GM12874 (cell line): ENCODE measurements around the gene DCST2.

ENCODE experiments used
- CTCF ChIP-seq: IDR thresholded peaks from 2 replicates; pipeline ENCODE4 v1.5.1; 2011; ENCODE audit warnings: low read depth, mild to moderate bottlenecking, control low read depth, low read length, moderate library complexity; ENCODE audit not compliant: insufficient read depth

DCST2 gene

GRCh38 chr1:155033524-155033923, at the start of gene DCST2, which contains the start of gene DCST1:
Gene DCST2 (minus strand): TSS chr1:155033781. CDS start chr1:155033701, 80 bp downstream.
Gene DCST1 (plus strand): TSS chr1:155033824. CDS start chr1:155034037, 213 bp downstream.
- TF ChIP-seq CTCF: no peak

- no peak for TF ChIP-seq CTCF
These were observed 49.5 kb upstream of the DCST2 start for GRCh38 chr1:155083052-155083541.

- TF ChIP-seq CTCF: no peak
These were observed 48.9 kb upstream of the DCST2 start for GRCh38 chr1:155082301-155083051.

GRCh38 chr1:155081472-155082300, 48.1 kb upstream of the DCST2 start:
- TF ChIP-seq CTCF: no peak

GRCh38 chr1:155080312-155081228, 47.0 kb upstream of the DCST2 start:
- no peak for TF ChIP-seq CTCF

- TF ChIP-seq CTCF: no peak
These were observed 46.1 kb upstream of the DCST2 start for GRCh38 chr1:155079487-155080311.
